Measurements from ENCODE around the gene COA5. TPM values are rescaled to one million over a fixed set of nuclear protein-coding genes. Genes with fewer than 3 reads are reported as not detected.

COA5 gene
- total RNA-seq, 1 experiment from 2014 or later = 23.7 TPM

DNA sequence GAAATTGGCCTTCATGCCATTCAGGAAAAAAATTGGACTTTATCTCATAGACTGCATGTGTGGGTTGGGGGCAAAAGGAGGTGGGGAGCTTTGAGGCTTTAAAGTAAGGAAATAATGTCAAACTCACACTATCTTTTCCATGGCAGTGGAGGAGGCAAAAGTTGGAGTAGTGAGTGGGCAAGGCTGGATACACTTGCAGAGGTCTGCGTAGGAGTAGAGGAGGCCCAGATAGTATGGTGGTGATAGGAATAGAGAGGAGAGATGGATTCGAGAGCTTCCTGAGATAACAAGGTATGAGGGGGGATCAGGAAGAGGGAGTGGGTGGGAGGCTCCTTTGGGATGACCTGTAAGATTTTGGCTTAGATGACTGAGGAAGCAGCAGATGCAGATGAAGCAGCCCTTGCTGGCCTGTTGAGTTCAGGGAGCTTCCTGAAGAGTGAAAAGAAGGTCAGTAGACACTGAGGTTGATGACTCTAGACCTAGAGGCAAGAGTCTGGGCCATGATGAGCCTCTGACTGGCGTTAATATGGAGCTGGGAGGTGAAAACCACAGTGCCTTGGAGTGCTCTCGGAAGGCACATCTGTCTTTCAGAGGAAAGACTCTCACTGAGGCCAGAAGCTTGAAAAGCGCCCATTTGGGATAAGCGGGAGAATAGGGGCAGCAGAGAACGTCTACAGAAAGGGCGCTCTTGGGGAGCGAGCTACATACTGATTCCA, 5.9 kb upstream of the COA5 start:
- ChIA-PET POLR2A (ENCODE audit: low non-redundant PET) (no interaction called here), CTCF (no interaction called here)
- Histone ChIP-seq H3K36me3 (ENCODE audit: insufficient read depth, low read length, poor library complexity, severe bottlenecking) (peaks cover 72% of the 10 kb centered on the region), H3K27ac (ENCODE audit: low read depth, low read length, poor library complexity, severe bottlenecking) (no peak overlapping the region), H3K4me1 (ENCODE audit: insufficient read depth, low read length, poor library complexity, severe bottlenecking) (peaks cover 14% of the 10 kb centered on the region), H3K4me3 (ENCODE audit: low read depth, low read length, poor library complexity, severe bottlenecking) (no peak overlapping the region), H3K9me3 (ENCODE audit: low read depth, low read length, poor library complexity, severe bottlenecking) (no peaks in the 10 kb centered on the region), H3K27me3 (replicated peaks; ENCODE audit: insufficient read depth, low read depth, low read length, poor library complexity) (no peaks in the 10 kb centered on the region)
- no peak for DNase-seq (ENCODE audit: low spot score)
- no TSS peak for BruUV-seq (replicated peaks)
- intact Hi-C loops (cut with micrococcal nuclease; ENCODE audit: unreplicated experiment) = no loop called here
- TF ChIP-seq EZH2 (IDR thresholded peaks at IDR 0.05; ENCODE audit: borderline replicate concordance, low read depth, low read length, poor library complexity, severe bottlenecking) (no peak), CTCF (conservative IDR thresholded peaks at IDR 0.05; ENCODE audit: low read depth, low read length) (no peak)

DNA sequence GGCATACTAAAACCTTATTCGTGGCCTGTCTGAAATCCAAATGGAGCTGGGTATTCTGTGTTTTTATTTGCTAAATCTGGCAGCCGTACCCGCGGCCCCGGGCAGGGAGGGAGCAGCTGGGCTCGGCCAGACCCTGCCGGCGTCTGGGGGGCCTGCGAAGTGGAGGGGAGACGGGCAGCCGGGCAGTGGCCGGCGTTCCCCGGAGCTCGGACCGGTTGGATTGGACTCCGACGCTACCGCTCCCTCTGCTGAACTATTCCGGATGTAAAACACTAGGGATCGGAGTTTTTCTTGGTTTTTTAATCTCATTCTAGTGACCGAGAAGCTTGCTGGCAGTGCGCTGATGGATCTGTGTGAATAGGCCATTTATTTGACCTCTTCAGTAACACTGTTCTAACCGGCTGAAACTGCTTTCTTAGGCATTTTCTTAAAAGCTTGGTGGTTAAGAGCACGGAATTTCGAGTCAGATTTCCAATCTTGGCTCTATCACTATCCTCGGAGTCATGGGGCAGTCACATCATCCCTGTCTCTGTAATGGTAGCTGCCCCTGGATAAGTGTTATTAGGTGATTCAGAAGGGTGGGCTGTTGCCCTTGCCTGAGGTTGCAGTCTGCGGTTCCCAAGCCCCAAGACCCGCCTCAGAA, 771 bp upstream of the COA5 start:
- POLR2A ChIA-PET (ENCODE audit: low non-redundant PET) = no interaction called here
- H3K4me1 ChIP-seq (ENCODE audit: insufficient read depth, low read length, poor library complexity, severe bottlenecking) = peaks cover 23% of the 10 kb centered on the region
- peaks cover 36% of the 10 kb centered on the region for H3K36me3 ChIP-seq (ENCODE audit: insufficient read depth, low read length, poor library complexity, severe bottlenecking)
- H3K9me3 ChIP-seq (ENCODE audit: low read depth, low read length, poor library complexity, severe bottlenecking) = no peaks in the 10 kb centered on the region
- no peak for TF ChIP-seq EZH2 (IDR thresholded peaks at IDR 0.05; ENCODE audit: borderline replicate concordance, low read depth, low read length, poor library complexity, severe bottlenecking)
- TF ChIP-seq CTCF (conservative IDR thresholded peaks at IDR 0.05; ENCODE audit: low read depth, low read length) = no peak
- no peaks in the 10 kb centered on the region for H3K27me3 ChIP-seq (replicated peaks; ENCODE audit: insufficient read depth, low read depth, low read length, poor library complexity)
- H3K4me3 ChIP-seq (ENCODE audit: low read depth, low read length, poor library complexity, severe bottlenecking) = peak overlapping the region; percentile 79
- TSS peak; percentile 42 for BruUV-seq (replicated peaks)
- peak; percentile 5 for DNase-seq (ENCODE audit: low spot score)
- intact Hi-C loops (cut with micrococcal nuclease; ENCODE audit: unreplicated experiment) = no loop called here
- peak overlapping the region; percentile 94 for H3K27ac ChIP-seq (ENCODE audit: low read depth, low read length, poor library complexity, severe bottlenecking)
- CTCF ChIA-PET = no interaction called here

- peak overlapping the region; percentile 79 for H3K4me3 ChIP-seq (ENCODE audit: low read depth, low read length, poor library complexity, severe bottlenecking)
- H3K27me3 ChIP-seq (replicated peaks; ENCODE audit: insufficient read depth, low read depth, low read length, poor library complexity) = no peaks in the 10 kb centered on the region
- POLR2A ChIA-PET (ENCODE audit: low non-redundant PET) = no interaction called here
- H3K9me3 ChIP-seq (ENCODE audit: low read depth, low read length, poor library complexity, severe bottlenecking) = no peaks in the 10 kb centered on the region
- BruUV-seq (replicated peaks) = no TSS peak
- no peak for DNase-seq (ENCODE audit: low spot score)
- peak overlapping the region; percentile 94 for H3K27ac ChIP-seq (ENCODE audit: low read depth, low read length, poor library complexity, severe bottlenecking)
- H3K36me3 ChIP-seq (ENCODE audit: insufficient read depth, low read length, poor library complexity, severe bottlenecking) = peaks cover 31% of the 10 kb centered on the region
- TF ChIP-seq CTCF (conservative IDR thresholded peaks at IDR 0.05; ENCODE audit: low read depth, low read length) (no peak), EZH2 (IDR thresholded peaks at IDR 0.05; ENCODE audit: borderline replicate concordance, low read depth, low read length, poor library complexity, severe bottlenecking) (no peak)
- CTCF ChIA-PET = no interaction called here
- H3K4me1 ChIP-seq (ENCODE audit: insufficient read depth, low read length, poor library complexity, severe bottlenecking) = peaks cover 23% of the 10 kb centered on the region
- intact Hi-C loops (cut with micrococcal nuclease; ENCODE audit: unreplicated experiment) = no loop called here
These were observed 584 bp downstream of the COA5 start for GRCh38 chr2:98607741-98608115.

Measured in A673 (cell line).